ENCODE data around the gene SMIM43.
"Not testable (repeated sequence)": the region's sequence is repeated elsewhere in the genome, so short reads cannot be mapped to it uniquely, and the experiment has no call there.

SMIM43 gene

GRCh38 chr4:121733942-121734341 lies 31.0 kb downstream of the SMIM43 start:
- no peak for DNase-seq

GRCh38 chr4:121729753-121730152 lies 35.2 kb downstream of the SMIM43 start:
- DNase-seq = not testable (repeated sequence)

- no peak for DNase-seq
Observed at GRCh38 chr4:121728798-121729226, 36.2 kb downstream of the SMIM43 start.

- DNase-seq = no peak
Observed at GRCh38 chr4:121728066-121728465, 36.9 kb downstream of the SMIM43 start.

GRCh38 chr4:121726642-121727268 lies 38.2 kb downstream of the SMIM43 start:
- DNase-seq = no peak

GRCh38 chr4:121724671-121725070 lies 40.3 kb downstream of the SMIM43 start:
- DNase-seq = no peak

- no peak for DNase-seq
Observed at GRCh38 chr4:121721700-121722099, 43.3 kb downstream of the SMIM43 start.

GRCh38 chr4:121720109-121720508 lies 44.9 kb downstream of the SMIM43 start:
- DNase-seq = no peak

GRCh38 chr4:121717680-121718237 lies 47.2 kb downstream of the SMIM43 start:
- DNase-seq = no peak

- no peak for DNase-seq
Observed at GRCh38 chr4:121714548-121714947, 50.4 kb downstream of the SMIM43 start.

GRCh38 chr4:121712783-121713182 lies 52.2 kb downstream of the SMIM43 start:
- no peak for DNase-seq

GRCh38 chr4:121712001-121712651 lies 52.8 kb downstream of the SMIM43 start:
- no peak for DNase-seq

GRCh38 chr4:121711263-121712000 lies 53.5 kb downstream of the SMIM43 start:
- no peak for DNase-seq

- DNase-seq = no peak
Observed at GRCh38 chr4:121709766-121710405, 55.1 kb downstream of the SMIM43 start.

All from activated gamma-delta T cell (primary cell).